ENCODE data around the gene BDKRB1.

Gene BDKRB1

GRCh38 chr14:96284008-96284407 is 28.0 kb downstream of the BDKRB1 start:
- no peak for DNase-seq

GRCh38 chr14:96284430-96284829 is 28.4 kb downstream of the BDKRB1 start:
- DNase-seq = no peak

DNA sequence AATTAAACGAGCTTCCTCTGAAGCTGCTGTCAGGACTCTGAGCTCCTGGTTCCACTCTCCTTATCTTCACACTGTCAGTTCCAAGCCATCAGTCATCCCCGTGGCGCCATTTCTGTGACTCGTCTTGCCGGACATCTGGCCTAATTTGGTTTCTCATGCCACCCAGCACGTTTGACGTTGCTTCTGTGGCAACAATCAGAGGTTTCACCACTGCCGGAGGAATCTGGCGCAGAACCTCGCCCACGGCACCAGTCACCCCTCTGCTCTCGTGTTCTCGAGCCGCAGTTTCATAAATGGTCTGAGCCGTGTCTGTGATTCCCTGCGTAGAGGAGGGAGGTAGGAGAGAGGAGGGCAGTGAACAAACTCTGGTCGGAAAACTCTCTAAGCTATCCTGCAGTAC is 29.7 kb downstream of the BDKRB1 start:
- DNase-seq = no peak

DNA sequence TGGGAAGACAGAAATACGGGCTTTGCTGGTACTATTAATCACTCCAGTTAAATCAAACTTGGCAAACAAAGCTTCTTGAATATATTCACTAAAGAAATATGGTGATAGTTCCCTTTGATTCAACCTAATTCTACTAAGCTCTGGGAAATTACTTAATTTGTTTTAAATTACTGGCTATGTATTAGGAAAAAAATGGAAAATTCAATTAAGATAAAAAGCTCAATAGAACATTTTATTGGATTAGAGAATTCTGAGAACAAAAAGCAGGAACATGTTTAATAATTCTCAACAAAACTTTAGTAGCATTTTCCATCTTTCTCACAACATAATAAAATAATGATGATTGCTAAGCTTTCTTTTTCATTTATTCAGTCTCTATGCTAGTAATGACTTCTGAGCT is 30.2 kb downstream of the BDKRB1 start:
- DNase-seq = no peak

DNA sequence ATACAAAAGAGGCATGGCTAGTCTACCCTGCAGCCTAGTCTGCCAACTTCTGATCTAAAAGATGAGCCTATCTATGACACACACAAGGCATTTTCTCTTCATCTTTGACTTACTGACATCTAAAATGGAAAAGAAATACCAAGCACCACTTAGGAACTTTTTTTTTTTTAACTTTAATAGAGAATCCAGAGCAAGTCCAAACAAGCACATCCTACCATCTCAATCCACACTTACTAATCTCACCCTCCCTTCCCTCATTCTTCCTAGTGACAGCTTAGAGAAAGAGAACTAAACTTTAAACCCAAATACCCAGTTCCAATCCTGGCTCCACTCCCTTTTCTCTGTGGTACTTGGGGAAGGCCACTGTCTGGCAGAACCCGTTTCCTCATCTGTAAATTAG is 31.8 kb downstream of the BDKRB1 start:
- no peak for DNase-seq

DNA sequence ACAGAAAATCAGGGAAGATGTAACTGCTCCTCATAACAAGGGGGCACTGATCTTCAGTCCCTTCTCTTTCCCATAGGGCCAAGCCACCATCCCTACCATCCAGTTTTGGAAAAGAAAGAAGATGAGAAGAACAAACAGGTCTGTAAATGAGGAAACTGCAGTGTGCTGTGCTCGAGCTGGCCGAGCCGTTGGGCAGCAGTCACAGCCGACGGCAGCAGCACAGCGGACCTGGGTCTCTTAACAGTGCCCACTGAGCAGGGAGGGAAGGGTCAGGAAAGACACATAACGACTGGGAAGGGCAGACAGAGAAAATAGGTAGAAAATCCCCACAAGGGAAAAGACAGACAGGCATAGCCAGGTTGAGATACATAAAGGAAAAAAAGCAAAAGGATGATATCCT is 38.2 kb downstream of the BDKRB1 start:
- no peak for DNase-seq

GRCh38 chr14:96297000-96297399 is 41.0 kb downstream of the BDKRB1 start:
- peak in 2 of 3 experiments; percentile 38 to 53 for DNase-seq

GRCh38 chr14:96297997-96298515 is 42.0 kb downstream of the BDKRB1 start:
- DNase-seq = no peak

DNA sequence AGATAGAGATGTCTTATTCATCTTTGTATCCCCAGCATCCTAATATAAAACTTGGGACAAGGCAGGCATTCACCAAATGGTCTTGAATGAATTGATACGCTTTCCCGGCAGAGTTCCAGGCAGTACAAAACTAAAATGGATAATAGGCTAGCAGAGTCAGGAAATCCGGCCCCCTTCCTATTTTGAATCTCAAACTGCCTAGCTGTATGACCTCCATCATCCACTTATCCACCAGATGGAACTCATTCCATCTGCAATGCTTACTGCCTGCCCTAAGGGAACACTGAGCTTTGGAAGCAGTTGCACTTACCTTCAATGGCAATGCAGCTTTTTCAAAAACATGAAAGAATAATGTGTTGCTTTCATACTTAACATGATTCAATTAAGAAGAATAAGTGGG is 43.4 kb downstream of the BDKRB1 start:
- peak in 1 of 3 experiments; percentile 13 for DNase-seq

DNA sequence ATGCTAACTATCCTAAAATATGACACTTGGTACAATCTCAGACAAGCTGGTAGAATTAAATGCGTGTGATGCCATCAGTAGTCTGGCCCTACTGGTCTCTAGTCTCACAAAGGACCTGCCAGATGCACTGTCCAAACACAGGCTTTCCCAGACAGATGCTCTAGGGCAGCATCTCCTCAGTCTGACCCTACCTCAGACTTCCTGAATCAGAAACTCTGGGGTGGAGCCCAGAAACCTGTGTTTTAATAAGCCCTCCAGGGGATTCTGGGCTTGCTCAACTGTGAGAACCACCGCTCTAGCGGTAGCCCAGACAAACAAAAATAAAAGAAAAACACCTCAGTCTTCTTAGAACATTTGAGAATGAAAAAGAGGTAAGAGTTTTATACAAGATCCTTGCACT is 48.0 kb downstream of the BDKRB1 start:
- no peak for DNase-seq

- DNase-seq = no peak
Observed at GRCh38 chr14:96304956-96305355, 48.9 kb downstream of the BDKRB1 start.

DNA sequence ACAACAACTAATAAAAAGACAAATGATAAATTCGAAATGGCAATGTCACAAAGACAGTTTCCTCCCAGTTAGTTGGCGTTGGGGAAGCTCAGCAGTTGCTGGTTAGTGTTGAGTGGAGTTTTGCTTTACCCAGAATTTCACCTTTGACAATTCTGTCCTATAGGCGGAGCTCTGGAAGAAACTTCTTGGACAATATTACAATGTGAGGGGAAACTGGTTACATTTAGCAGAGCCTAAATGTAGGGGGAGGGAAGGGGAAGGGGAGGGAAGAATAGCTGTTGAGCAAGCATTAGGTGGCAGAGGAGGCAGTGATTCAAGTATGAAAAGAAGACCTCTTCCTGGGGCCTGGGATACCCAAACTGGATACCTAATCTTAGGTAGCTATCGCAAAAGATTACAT is 51.4 kb downstream of the BDKRB1 start:
- DNase-seq = no peak

- DNase-seq = no peak
Observed at GRCh38 chr14:96309133-96309895, 53.3 kb downstream of the BDKRB1 start.

GRCh38 chr14:96309896-96310330 is 53.9 kb downstream of the BDKRB1 start:
- DNase-seq = peak in 1 of 3 experiments; percentile 19

- no peak for DNase-seq
Observed at GRCh38 chr14:96310906-96311305, 54.9 kb downstream of the BDKRB1 start.

Data from NCI-H1417 (cell line).